WTC11 (cell line): ENCODE measurements around the gene REX1BD.

ENCODE experiments used
- JUN ChIP-seq: sonication (generic); formaldehyde crosslinking; IDR thresholded peaks from 2 replicates; pipeline ENCODE4 v1.8.0; 2023; ENCODE audit warnings: mild to moderate bottlenecking, missing genetic modification reagents
- NR2C2 ChIP-seq: sonication (generic); formaldehyde crosslinking; IDR thresholded peaks from 2 replicates; pipeline ENCODE4 v1.8.0; 2022; ENCODE audit warnings: mild to moderate bottlenecking, missing genetic modification reagents
- NR3C1 ChIP-seq: sonication (generic); formaldehyde crosslinking; conservative IDR thresholded peaks from 2 replicates; pipeline ENCODE4 v1.8.1; 2023; ENCODE audit warnings: low read depth, mild to moderate bottlenecking, missing genetic modification reagents
- ZNF138 ChIP-seq: sonication (generic); formaldehyde crosslinking; conservative IDR thresholded peaks from 2 replicates; pipeline ENCODE4 v1.8.1; 2022; ENCODE audit warnings: mild to moderate bottlenecking, moderate library complexity, missing genetic modification reagents
- ZNF396 ChIP-seq: fragments of 250-450 bp; sonication (Bioruptor Pico); IDR thresholded peaks from 2 replicates; pipeline ENCODE4 v1.8.0; 2021; ENCODE audit warnings: mild to moderate bottlenecking, moderate library complexity, borderline replicate concordance
- TF ChIP-seq, protein P1 (sequence below): fragments of 200-600 bp; IDR thresholded peaks from 2 replicates; pipeline ENCODE4 v1.8.0; 2022; ENCODE audit warnings: antibody characterized with exemption

DNA sequence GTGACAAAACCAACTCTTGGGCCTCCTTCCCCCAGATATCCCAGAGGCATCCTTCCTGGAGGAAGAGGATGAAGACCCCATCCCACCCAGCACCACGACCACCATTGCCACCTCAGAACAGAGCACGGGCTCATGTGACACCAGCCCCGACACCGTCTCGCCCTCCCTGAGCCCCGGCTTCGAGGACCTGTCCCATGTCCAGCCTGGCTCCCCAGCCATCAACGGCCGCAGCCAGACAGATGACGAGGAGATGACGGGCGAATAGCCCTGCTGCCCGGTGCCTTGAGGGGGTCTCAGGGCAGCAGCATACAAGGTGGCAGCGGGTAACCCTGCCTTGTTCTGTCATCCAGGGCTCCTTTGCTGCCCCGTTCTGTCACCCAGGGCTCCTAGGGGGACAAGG lies 20.2 kb upstream of the REX1BD start:
- TF ChIP-seq, protein P1, sequence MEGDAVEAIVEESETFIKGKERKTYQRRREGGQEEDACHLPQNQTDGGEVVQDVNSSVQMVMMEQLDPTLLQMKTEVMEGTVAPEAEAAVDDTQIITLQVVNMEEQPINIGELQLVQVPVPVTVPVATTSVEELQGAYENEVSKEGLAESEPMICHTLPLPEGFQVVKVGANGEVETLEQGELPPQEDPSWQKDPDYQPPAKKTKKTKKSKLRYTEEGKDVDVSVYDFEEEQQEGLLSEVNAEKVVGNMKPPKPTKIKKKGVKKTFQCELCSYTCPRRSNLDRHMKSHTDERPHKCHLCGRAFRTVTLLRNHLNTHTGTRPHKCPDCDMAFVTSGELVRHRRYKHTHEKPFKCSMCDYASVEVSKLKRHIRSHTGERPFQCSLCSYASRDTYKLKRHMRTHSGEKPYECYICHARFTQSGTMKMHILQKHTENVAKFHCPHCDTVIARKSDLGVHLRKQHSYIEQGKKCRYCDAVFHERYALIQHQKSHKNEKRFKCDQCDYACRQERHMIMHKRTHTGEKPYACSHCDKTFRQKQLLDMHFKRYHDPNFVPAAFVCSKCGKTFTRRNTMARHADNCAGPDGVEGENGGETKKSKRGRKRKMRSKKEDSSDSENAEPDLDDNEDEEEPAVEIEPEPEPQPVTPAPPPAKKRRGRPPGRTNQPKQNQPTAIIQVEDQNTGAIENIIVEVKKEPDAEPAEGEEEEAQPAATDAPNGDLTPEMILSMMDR = no peak
- TF ChIP-seq NR2C2 (CRISPR knock-in tag) (no peak), ZNF396 (CRISPR knock-in tag) (no peak), NR3C1 (CRISPR knock-in tag) (no peak), JUN (CRISPR knock-in tag) (no peak), ZNF138 (CRISPR knock-in tag) (no peak)
